ENCODE measurements around the gene IRF7.
"Not testable (repeated sequence)": the region's sequence is repeated elsewhere in the genome, so short reads cannot be mapped to it uniquely, and the experiment has no call there.

Gene IRF7

DNA sequence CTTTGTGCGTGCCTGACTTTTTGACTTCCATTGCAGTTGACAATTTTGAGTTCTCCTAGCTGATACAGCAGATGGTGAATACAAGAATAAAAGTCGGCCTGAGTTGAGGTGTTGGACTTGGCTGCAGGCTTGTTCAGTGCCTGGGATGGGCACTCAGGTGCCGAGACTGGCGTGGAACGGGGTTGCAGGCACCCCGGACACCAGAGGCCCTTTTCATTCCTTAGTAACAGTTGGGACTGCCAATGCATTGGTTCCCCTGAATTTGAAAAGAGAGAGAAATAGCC lies 38.2 kb downstream of the IRF7 start:
- no peak for DNase-seq

DNA sequence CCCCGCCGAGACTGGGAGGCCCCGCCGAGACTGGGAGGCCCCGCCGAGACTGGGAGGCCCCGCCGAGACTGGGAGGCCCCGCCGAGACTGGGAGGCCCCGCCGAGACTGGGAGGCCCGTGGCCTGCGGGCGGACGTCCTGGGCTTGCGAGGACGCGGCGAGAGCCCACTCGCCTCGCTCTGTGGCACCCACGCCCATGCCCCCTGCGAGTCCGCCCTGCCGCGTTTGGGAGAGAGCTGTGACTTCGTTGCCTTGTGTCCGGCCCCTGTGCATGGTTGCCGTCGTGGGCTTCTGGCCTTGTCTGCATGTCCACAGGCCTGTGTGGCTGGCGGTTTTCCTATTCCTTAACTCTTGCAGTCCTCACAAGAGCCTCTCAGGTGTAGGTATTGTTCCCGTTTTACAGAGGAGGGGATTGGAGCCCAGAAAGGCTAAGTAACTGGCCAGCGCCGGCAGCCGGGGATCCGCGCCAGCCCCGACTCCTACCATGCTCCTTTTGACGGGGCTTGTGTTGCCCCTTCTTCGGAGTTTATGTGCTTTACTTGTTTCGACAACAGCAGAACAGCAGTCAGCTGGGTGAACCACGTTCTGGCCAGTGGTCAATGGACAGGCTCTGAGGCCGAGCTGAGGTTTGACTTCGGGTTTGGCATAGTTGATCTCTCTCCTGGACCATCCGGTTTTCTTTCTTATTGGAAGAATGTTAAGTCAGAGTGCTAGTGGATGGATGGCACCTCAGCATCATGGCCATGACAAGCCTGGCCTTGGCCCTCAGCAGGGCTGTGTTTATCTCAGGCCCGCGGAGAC lies 38.7 kb downstream of the IRF7 start:
- DNase-seq = no peak

DNA sequence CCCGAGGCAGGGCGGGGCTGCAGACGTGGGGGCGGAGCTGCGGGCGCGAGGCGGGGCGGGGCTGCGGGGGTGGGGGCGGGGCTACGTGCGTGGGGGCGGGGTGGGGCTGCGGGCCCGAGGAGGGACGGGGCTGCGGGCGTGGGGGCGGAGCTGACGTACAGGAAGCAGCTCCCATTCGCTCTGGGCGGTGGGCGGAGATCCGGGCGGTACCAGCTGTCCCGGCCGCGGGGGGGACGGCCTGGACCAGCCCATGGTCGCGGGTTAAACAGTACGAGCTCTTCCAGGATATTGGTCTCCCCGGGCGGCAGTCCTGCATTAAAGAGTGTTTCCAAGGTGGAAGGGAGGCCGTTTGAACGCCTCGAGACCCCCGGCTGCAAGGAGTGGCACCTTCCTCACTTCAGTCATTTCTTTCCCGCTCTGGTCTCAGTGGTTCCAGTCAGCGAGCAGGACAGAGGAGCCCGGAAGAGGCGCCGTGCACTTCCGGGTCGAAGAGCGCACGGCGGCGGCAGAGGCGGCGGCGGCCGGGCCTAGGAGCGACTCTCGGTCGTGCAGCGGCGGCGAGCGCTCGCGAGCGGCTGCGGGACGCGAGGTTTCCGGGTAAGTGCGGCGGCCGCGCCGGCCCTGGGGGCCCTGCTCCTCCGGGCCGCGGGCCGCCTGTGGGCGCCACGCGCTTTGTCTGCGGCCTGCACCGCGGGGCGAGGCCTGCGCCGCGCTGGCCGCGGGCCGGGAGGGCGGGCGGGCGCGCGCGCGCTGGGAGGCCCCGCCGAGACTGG lies 39.6 kb downstream of the IRF7 start, which contains the start of gene PHRF1:
Gene PHRF1, plus strand, starts transcription at position 475 of the 773 bp plus-strand sequence. CDS start 5,043 bp downstream, outside the sequence.
- peak; percentile 93 for DNase-seq

DNA sequence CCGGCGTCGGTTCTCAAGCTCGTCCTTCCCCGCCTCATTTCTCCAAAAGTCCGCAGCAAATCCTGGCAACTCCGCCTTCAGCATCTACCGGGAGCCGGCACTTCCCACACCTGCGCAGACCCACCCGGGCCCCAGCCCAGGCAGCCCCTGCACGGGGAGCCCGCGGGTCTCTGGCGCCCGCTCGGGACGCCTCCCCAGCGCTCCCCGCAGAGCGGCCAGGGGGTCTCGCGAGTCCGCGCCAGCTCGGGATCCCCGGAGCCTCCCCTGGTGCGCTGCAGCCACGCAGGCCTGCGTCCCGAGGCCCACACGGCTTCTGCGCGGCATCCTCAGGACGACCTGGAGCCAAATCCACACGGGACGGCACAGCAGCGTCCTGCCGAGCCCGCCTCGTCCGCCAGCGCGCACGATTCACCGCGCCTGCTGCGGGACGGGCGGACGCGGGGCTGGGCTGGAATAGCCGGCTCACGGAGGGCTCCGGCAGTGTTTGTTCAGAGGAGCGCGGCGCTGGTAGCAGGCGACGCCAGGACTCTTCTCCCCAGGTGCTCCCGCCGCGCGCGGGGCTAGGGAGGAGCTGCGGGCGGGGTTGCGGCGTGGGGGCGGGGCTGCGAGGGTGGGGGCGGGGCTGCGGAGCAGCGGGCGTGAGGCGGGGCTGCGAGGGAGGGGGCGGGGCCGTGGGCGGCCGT lies 40.3 kb downstream of the IRF7 start:
- peak; percentile 90 for DNase-seq

DNA sequence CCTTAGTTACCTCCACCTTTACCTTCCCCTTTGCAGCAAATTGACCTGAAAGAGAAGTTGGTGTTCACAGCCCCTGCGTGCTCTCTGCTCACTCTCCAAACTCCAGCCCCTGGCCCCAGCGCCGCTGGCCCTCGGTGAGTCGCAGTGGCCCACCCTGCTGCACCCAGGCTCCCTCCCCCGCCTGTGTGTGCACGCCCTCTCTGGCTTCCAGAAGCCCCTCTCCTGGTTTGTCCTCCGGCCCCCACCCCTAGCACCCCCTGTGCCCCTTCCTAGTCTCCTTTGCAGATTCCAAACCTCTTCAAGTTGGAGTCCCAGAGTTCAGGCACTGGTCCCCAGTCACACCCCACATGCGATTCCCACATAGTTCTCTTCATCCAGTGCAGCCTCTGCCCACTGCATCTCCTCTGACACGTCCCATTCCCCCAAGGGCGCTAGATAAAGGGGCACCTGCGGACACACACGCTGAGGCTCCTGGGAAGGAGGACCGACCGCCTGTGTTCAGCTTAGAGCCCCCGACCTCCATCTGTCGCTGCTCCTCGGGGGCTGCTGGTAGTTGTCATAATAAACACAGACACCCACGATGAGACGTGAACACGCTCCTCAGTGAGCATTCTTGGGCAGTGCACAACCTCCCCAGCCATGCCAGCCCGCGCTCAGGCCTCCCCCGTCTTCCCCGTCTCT lies 41.0 kb downstream of the IRF7 start:
- DNase-seq = no peak

DNA sequence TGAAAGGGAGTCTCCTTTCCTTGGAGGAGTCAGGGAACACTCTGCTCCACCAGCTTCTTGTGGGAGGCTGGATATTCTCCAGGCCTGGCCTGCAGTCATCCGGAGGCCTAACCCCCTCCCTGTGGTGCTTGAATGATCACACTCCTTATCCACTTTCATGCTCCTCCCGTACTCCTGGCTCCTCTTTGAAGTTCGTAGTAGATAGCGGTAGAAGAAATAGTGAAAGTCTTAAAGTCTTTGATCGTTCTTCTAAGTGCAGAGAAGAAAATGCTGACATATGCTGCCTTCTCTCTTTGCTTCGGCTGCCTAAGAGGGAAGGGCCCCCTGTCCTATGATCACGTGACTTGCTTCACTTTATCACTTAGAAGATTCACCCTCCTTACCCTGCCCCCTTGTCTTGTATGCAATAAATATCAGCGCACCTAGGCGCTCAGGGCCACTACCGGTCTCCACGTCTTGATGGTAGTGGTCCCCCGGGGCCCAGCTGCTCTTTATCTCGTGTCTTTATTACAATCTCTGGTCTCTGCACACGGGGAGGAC lies 41.6 kb downstream of the IRF7 start:
- DNase-seq = not testable (repeated sequence)

DNA sequence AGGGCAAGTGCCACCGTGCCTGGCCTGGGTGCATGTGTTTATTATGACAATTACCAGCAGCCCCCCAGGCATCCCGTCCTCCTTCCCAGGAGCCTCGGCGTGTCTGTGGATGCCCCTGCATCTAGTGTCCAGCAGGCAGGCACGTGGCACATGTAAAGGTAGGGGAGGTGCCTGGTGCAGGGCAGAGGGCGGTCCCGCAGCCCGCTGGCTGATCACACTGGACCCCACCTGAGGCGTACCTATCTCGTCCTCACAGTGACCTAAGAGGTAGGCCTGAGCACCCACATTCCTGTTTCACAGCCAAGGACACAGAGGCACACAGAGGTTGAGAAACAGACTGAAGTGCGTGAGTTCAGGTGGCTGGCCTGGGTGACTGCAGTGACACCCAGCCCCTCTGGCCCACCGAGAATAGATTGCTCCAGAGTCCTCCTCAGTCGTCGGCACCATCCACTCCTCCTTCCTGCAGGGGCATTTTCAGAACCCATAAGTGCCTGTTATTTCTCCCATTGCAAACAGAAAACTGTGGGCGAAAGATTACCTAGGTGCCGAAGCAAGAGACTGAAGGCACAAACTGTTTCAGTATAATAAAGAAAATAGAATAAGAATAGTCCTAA lies 42.5 kb downstream of the IRF7 start:
- no peak for DNase-seq

DNA sequence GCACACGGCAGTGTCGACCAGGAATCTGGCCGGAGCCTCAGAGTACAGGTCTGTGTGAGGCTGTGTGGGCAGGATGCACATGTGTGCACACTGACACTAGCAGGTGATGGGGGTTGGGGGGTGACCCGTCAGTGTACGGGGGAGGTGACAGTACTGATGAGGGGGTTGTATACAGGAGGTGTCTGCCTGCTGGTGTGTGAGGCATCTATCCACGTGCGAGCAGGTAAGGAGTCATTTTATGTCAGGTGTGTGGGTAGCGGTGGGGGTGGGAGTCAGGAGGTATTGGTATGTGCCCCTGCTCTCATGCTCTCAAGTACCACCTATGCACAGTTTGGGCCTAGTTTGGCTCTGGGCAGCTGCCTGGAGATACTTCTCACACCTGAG lies 44.0 kb downstream of the IRF7 start:
- DNase-seq = no peak

DNA sequence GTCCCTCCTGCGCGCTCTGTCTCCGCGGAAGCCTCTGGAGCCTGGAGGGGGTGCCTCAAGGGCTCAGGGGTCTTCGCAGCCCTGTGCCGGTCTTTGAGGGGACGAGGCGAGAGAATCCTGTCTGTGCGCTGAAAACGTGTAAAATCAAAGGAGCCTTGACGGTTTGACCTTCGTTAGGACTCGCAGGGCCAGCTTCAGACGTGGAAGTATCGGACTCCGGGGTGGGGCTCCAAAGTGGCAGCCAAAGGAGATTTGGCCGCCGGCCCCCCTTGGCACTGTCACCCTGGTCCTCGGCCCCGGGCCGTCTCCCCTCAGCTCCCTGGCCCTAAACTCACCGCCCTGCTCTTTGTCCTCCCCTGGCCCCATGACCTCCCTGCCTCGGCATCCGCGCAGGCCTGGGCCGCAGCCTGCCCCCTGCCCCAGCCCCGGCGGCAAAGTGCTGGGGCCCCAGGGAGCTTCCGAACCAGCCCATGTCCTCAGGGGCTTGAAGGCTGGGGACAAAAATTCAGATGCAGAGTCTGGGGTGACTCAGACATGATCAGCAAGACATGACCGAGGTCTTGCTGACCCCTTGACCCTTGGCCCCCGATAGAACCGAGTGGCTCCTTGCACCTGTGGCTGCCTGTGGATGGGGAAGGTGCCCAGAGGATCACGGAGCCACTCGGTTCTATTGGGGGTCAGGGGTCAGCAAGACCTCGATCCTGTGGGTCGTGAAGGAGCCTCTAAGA lies 46.4 kb downstream of the IRF7 start:
- no peak for DNase-seq

DNA sequence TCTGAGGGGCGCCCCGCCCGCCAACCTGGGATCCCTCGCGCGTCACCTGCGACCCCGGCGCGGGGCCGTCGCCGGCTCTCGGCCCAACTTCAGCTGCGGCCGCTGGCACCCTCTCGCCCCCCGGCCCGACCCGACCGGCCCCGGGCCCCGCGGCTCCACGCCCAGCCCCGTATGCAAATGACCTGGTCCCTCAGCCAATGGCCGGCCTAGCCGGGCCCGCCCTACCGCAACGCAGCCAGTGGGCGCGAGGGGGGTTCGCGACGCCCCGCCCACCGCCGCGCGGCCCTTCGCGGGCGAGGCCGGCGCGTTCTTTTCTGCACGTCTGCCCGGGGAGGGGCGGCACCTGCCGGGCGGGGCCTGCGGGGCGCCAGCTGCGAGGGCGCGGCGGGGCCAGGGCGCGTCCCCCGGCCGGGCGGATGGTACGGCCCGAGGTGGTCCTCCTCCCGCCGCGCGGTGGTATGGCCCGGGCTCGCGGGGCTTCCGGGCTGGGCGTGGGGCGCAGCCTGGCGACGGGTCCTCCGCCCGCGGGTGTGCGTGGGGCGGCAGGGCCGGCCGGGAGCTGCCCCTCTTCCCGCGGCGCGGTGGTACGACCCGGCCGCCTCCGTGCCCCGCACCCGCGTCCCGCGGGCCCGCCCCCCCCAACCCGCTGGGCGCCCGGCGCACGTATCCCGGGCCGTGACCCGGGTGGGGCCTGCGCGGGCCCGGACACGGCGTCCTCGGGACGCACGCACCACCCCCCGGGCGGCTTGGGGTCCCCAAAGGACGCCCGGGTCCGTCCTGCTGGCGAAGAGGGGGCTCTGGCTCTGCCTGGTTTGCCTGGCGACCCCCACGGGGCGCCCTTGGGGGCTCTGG lies 47.2 kb downstream of the IRF7 start:
- DNase-seq = peak; percentile 93

DNA sequence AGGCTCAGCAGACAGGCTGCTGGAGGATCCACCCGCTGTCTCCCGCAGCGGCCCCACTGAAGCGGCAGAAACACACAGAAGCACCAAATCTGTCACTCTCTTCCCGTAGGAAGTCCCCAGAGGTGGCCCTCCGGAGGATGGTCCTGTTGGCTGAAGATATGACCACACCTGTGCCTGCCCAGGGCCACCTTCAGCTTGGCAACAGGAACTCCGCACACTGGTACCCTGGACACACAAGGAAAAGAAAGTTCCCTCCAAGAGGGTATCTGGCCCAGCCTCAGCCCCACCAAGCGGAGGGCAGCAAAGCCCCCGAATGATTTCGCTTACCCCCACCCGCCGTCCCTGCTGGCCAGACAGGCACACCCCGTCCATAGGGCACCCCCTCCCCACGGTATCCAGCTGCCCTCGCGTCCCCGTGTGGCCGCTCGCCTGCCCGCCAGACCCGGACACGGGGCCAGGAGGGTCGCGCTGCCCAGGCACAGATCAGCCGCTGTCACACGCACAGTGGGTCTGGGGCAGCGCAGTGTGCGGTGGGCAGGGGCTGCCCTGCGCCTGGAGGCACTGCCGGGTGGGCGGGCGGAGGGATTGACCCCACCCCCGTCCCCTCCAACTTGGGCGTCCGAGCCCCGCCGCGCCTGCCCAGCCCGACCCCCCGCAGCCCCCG lies 48.0 kb downstream of the IRF7 start:
- DNase-seq = no peak

DNA sequence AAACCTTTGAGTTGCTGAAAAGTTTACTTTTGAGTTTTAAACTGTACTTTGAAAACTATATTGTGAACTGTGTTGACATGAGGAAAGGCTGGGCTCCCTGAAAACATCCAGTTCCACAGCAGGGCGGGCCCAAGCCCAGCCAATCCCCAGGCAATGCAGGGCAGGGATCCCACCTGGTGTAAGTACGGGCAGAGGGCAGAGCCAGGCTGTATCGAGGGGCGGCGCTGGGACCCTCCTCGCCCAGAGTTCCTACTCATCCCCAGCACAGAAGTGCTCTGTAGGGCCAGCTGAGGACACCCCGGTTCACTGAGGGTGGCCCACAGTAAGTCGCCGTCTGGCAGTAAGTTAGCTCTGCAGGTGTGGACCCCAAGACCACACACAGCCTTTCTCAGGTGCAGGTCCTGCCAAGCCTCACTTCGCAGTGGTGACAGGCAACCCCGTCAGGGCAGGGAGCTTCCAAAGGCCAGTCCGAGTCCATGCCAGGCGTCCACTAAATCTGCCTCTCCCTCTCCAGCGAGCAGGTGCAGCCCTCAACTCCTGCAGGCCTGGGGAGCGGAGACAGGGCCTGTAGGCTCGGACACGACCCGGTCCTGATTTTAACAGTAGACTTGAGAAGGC lies 48.6 kb downstream of the IRF7 start:
- no peak for DNase-seq

DNA sequence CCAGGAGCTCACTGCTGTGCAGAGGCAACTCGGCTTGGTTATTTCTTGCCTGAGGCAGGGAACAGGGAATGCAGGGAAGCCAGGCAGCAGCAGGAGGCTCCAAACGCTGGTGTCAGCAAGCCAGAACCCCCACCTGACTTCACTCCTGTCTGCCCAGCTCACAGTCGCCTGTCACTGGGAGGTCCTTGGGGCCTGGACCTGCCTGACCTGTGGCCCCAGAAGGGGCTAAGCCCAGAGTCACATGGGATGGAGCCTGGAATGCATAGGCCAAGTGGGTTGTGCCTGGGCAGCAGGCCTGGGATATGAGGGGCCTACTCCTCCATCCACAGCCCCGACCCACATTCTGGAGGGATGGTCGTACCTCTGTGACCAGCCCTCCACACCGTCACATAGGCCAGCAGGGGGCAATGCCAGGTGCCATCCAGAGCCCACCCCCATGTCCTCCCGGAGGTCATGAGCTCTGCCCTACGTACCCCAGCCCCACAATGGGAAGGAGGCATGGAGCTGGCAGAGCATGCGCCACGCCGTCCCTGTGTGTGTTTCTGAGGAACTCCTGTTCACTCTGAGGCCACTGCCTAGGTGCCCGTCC lies 49.7 kb downstream of the IRF7 start:
- no peak for DNase-seq

DNA sequence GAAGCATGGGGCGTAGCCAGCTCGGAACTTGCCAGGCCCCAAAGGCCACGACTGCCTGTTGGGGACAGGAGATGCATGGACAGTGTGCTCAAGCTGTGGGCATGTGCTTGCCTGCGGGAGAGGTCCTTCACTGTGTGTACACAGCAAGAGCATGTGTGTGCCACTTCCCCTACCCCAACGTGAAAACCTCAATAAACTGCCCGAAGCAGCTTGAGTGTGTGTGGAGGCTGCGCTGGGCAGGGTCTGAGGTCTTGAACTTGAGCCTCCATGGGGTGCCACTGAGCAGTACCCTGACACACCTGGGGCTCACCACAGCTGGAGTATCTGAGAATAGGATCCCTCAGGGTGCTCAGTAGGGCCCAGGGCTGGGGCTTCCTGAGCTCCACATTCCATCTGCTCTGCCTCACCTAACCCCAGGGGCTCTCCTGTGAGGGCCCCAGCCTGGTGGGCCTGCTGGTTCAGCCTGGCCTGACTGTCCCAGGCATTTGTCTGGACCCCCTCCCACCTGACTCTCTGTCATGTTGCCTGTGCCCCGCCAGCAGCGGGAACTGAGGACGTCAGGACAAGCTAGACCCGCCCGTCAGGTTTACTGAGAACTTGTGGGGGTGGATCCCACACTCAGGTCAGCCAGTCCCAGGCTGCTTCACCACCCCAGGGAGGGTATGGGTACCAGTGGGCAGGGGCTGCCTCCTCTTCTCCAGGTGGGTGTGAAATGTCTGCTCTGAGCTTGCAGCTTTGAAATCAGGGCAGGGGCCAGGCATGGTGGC lies 51.8 kb downstream of the IRF7 start:
- DNase-seq = no peak

DNA sequence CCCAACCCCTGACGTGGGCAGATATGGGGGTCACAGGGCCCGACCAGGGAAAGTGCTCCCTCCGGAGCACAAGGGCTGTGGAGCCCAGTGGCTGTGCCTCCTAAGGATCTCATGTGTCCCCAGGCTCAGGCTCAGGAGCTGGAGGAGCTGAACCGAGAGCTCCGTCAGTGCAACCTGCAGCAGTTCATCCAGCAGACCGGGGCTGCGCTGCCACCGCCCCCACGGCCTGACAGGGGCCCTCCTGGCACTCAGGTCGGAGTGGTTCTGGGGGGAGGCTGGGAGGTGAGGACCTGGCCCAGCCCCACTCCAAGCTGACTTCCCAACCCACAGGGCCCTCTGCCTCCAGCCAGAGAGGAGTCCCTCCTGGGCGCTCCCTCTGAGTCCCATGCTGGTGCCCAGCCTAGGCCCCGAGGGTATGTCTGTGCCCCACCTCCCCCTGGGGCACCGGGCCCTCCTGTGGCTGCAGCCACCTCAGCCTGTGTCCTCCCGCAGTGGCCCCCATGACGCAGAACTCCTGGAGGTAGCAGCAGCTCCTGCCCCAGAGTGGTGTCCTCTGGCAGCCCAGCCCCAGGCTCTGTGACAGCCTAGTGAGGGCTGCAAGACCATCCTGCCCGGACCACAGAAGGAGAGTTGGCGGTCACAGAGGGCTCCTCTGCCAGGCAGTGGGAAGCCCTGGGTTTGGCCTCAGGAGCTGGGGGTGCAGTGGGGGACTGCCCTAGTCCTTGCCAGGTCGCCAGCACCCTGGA lies 52.5 kb downstream of the IRF7 start:
- DNase-seq = no peak

Data from NCI-H1436 (cell line).